Left renal pelvis (tissue), 4 donors: ENCODE data around the gene IGLL5. TPM values are rescaled to one million over a fixed set of nuclear protein-coding genes. Genes with fewer than 3 reads are reported as not detected.

ENCODE experiments used
- polyA plus RNA-seq, 4 donors: library from polyadenylated mRNA; unstranded; fragments of 120-200 nt; gene quantifications; one replicate each; pipeline ENCODE4 v1.2.1, GENCODE V29; 2013; ENCODE audit not compliant: insufficient read length in 4 of 4

Gene IGLL5
- polyA plus RNA-seq, 4 donors, result 0.48 TPM; not detected in 3

Other genes starting within 250 kb of the IGLL5 start
- under 1 TPM in 3 of 4 donors, not detected in 1; 0.14 to 0.26 (median 0.24) TPM for gene GGTLC2, start 243.2 kb upstream of the IGLL5 start, polyA plus RNA-seq
- gene GNAZ, start 182.7 kb downstream of the IGLL5 start, polyA plus RNA-seq, result 1 to 10 TPM; 2.7 to 6.4 (median 4.9) TPM